GM19035 (cell line): ENCODE results near the gene CHAF1A.

Experiments used
- ATAC-seq: cut with Tn5 transposase; IDR thresholded peaks from one replicate; pipeline ENCODE4 v1.9.1; 2021; ENCODE audit not compliant: unreplicated experiment

Gene CHAF1A

GRCh38 chr19:4432918-4433506, 30.6 kb downstream of the CHAF1A start:
- no peak for ATAC-seq

GRCh38 chr19:4434391-4434790, 32.0 kb downstream of the CHAF1A start:
- no peak for ATAC-seq

GRCh38 chr19:4436231-4436630, 33.8 kb downstream of the CHAF1A start:
- ATAC-seq, result no peak

GRCh38 chr19:4437103-4437502, 34.7 kb downstream of the CHAF1A start:
- ATAC-seq, result no peak

GRCh38 chr19:4439243-4439642, 36.8 kb downstream of the CHAF1A start:
- ATAC-seq, result no peak

GRCh38 chr19:4441994-4442818, 39.8 kb downstream of the CHAF1A start:
- no peak for ATAC-seq

- no peak for ATAC-seq
Observed at GRCh38 chr19:4442819-4443146, 40.3 kb downstream of the CHAF1A start.

- ATAC-seq, result no peak
Observed at GRCh38 chr19:4443188-4443587, 40.7 kb downstream of the CHAF1A start.

- no peak for ATAC-seq
Observed at GRCh38 chr19:4443966-4444764, 41.7 kb downstream of the CHAF1A start.

- ATAC-seq, result no peak
Observed at GRCh38 chr19:4444765-4445741, 42.6 kb downstream of the CHAF1A start.

GRCh38 chr19:4445963-4446703, 43.7 kb downstream of the CHAF1A start:
- no peak for ATAC-seq

- no peak for ATAC-seq
Observed at GRCh38 chr19:4446704-4447200, 44.3 kb downstream of the CHAF1A start.

- no peak for ATAC-seq
Observed at GRCh38 chr19:4447327-4448146, 45.1 kb downstream of the CHAF1A start.

- no peak for ATAC-seq
Observed at GRCh38 chr19:4448147-4448985, 45.9 kb downstream of the CHAF1A start.

- no peak for ATAC-seq
Observed at GRCh38 chr19:4449022-4449638, 46.7 kb downstream of the CHAF1A start.

- no peak for ATAC-seq
Observed at GRCh38 chr19:4449639-4450028, 47.2 kb downstream of the CHAF1A start.

- no peak for ATAC-seq
Observed at GRCh38 chr19:4452230-4452990, 50.0 kb downstream of the CHAF1A start.
